SIG-M5 treated with dmso at 0.1 percent for 504 hours (cell line): ENCODE data around the gene RLIM.
"Not testable (repeated sequence)": the region's sequence is repeated elsewhere in the genome, so short reads cannot be mapped to it uniquely, and the experiment has no call there.

ENCODE experiments used
- DNase-seq: peaks from one replicate; lab custom pipeline; 2025; ENCODE audit not compliant: unreplicated experiment; lab: John Stamatoyannopoulos, UW

Gene RLIM

GRCh38 chrX:74614093-74614909, at the start of gene RLIM:
TSS of gene RLIM (minus strand) at chrX:74614624. CDS start at chrX:74595977, 18,647 bp downstream.
- DNase-seq: peak; percentile 90

GRCh38 chrX:74656079-74656745, 41.8 kb upstream of the RLIM start:
- DNase-seq: no peak

DNA sequence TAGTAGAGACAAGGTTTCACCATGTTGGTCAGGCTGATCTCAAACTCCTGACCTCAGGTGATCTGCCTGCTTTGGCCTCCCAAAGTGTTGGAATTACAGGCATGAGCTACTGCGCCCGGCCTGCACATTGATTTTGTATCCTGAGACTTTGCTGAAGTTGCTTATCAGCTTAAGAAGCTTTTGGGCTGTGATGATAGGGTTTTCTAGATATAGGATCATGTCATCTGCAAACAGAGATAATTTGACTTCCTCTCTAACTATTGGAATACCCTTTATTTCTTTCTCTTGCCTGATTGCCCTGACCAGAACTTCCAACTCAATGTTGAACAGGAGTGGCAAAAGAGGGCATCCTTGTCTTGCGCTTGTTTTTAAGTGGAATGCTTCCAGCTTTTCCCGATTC, 40.5 kb upstream of the RLIM start:
- DNase-seq: not testable (repeated sequence)

DNA sequence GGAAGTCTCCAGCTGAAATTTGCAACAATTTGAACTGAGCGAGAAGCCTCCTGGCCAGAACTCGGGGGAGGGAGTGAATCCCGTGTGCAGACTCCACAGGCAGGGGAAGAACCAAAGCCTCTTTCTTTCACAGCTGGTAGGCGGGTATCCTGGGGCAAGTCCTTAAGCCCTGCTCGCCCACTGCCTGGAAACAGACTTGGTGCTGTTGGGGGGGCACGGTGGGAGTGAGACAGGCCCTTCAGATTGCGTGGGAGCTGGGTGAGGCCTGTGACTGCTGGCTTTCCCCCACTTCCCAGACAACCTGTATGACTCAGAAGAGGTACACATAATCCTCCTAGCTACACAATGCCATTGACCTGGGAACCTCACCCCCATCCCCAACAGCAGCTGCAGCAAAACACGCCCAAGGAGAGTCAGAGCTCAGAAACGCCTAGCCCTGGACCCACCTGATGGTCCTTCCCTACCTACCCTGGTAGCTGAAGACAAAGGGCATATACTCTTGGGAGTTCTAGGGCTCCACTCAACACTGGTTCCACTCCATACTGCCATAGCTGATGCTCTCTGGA, 22.4 kb upstream of the RLIM start:
- no peak for DNase-seq

- peak; percentile 55 for DNase-seq
Observed at GRCh38 chrX:74613370-74614092, 893 bp downstream of the RLIM start.

- no peak for DNase-seq
Observed at GRCh38 chrX:74606799-74607198, 7.6 kb downstream of the RLIM start.

GRCh38 chrX:74606342-74606741, 8.1 kb downstream of the RLIM start:
- no peak for DNase-seq

- no peak for DNase-seq
Observed at GRCh38 chrX:74603040-74603439, 11.4 kb downstream of the RLIM start.

DNA sequence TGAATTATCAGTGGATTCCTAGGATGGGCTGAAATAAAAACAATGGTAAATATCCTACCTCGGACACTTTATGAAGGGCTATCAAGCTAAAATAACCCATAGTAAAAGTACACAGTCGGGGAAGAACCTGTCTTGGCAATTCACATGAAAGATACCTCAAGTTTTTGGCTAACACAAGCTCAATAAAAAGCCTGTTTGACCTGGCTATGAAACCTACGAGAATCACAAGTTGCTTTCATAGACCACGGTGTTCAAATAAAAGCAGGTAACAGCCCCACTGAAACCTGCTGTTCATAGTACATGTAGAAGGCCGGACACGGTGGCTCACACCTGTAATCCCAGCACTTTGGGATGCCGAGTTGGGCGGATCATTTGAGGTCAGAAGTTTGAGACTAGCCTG, 12.3 kb downstream of the RLIM start:
- no peak for DNase-seq

DNA sequence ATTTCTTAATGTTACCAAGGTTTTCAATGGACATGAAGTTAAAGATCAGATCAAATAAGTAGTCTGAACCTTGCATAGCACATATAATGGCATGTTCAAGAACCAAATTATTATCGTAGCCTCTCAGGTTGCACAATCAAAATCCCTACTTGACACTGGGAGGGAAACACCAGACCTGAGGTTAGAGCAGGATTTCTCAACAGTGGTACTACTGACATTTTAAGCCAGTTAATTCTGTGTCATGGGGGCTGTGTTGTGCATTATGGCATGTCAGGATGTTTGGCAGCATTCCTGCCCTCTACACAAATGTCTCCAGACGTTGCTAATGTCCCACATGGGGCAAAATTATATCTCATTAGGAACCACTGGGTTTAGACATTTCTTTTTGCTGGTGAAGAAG, 20.8 kb downstream of the RLIM start:
- DNase-seq: peak; percentile 11

DNA sequence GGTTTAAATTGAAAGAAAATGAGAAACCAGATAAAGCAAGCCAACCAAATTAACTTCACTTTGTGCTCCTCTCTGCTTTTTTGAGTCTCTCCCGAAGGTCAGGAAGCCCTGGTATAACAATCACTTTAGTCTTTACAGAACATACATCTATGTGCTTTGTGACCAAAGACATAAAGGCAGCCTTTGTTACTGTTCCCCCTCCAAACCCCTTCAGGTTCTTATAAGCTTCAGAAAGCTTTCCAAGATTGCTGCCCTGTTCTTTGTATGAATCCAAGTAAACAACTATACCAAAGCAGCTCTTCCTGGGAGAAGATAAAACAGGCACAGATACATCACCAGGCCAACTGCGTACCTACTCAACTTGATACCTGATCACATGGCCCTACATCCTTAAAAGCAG, 28.7 kb downstream of the RLIM start:
- DNase-seq: no peak

DNA sequence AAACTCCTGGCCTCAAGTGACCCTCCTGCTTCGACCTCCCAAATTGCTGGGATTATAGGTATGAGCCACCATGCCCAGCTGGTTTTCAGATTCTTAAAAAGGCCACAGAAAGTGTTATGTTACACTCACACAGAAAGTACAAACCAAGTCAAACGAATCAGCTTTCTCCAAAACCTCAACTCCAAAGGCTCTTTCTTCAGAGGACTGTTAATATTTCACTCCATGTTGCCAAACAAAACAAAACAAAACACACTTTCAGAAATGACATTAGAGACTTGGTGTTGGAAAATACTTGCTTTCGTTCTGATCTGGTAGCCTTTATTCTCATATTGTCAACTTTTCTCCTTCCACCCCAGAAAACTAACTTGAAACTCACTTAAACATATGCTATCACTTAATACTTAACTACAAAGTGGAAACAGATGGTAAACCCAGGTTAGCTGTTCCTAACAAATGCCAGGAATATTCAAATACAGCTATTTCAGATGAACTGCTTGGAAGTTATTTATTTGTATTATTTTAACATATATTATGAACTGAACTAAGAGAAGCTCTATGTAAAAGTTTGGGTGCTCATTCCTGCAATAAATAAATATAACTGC, 34.7 kb downstream of the RLIM start:
- DNase-seq: no peak

GRCh38 chrX:74578137-74578536, 36.3 kb downstream of the RLIM start:
- DNase-seq: no peak

DNA sequence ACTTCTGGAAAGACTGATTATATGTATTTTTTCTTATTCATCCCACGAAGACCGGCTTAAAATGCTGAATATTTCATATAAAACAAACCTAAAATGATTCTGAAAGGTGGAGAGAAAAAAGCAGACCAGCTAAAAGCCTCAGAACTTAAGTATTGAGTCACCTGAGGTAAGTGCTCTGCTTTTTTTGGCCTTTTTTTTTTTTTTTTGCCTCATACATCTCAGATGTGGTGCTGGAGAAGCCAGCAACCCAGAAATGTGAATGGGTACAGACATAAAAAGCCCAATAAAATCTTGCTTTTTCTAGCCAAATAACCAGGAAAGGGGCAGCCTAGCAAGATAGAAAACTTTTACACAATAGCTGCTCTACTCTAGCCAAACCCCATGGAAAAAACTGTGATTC, 57.0 kb downstream of the RLIM start:
- no peak for DNase-seq

DNA sequence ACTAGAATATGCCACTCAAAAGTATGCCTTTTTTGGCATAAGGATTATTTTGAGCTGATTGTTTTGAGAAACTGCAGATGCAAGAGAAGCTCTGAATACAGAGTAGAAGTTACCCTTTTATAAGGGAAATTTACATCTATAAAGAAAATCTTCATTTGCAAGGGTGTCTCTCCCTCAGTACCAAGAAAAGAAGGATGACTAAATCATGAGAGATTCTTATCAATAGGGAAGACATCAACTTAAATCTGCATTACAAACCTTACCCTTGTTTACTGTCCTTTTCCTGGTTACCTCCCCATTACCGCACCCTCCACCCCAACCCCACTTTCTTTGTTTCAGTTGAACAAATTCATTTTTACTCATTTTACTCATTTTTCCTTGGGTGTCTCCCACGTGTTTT, 62.5 kb downstream of the RLIM start:
- DNase-seq: no peak

DNA sequence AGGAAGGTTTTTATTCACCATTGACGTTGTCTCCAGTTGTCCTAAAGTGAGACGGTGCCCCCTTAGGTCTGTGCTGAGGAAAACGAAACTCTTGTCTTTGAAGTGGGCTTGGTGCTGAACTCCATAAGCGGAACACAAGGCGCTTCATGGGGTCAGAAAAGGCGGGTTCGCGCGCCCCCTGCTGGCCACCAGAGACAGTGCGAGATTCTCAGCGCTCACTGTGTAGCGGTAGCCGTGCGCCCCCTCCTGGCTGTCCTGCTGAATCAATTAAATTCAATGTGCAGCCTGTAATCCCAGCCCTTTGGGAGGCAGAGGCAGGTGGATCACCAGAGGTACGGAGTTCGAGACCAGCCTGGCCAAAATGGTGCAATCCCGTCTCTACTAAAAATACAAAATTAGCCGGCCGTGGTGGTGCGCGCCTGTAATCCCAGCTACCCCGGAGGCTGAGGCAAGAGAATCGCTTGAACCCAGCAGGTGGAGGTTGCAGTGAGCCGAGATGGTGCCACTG, 64.1 kb downstream of the RLIM start:
- DNase-seq: peak; percentile 68

- no peak for DNase-seq
Observed at GRCh38 chrX:74546984-74547383, 67.4 kb downstream of the RLIM start.

DNA sequence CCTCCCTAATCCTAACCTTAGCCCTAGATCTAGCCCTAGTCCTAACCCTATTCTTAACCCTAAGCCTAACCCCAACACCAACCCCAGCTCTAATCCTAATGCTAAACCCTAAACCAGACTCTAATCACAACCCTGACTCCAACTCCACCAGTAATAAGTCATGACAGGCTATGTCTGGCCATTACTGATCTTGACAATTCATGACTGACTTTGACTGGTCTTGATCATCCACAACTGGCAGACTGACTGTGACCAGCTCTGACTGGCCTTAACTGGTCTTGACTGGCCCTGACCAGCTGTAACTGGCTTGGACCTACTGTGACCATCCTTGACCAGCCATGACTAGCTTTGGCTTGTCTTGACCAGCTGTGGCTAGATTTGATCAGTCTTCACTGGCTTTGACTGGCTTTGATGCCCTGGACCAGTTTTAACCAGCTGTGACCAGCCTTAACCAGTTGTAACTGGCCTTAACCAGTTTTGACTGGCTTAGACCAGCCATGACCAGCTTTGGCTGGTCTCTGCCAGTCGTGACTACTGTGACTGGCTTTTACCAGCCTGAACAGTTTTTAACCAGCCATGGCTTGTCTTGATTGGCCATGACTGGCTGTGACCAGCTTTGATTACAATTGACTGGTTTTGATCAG, 68.4 kb downstream of the RLIM start:
- no peak for DNase-seq

DNA sequence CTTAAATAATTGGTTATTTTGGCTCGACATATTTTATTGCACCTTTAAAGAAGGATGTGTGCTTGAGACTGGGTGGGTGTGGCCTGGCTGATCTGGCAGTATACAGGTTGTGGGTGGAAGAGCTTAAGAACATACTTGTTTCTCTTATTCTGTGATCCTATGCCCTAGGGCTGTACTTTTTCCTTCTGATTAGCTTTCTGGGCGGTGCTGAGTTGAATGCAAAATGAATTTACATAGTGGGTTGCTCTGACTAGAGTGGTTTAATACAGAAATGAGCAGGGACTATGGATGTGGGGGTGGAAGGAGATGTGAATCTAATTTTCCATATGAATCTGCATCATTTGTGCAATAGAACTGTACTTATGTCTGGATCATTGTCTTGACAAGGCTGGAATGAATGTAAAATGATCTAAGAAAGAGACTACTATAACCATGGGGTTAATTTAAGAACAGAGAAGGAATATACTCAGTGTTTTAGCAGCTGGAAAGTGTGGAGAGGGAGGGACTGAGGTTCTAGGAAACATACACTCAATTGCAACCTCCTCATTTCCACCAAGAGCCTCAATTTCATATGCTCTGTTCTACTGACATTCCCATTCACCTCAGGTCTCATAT, 73.7 kb downstream of the RLIM start:
- DNase-seq: no peak

- no peak for DNase-seq
Observed at GRCh38 chrX:74536832-74537371, 77.5 kb downstream of the RLIM start.
